HepG2 (cell line): ENCODE results near the gene MEA1. TPM values are rescaled to one million over a fixed set of nuclear protein-coding genes. Genes with fewer than 3 reads are reported as not detected.
A peak's percentile ranks its signal among the peaks of the same experiment; 100 is the strongest.

Experiments
- IKZF1 ChIP-seq: fragments of 450-650 bp; IDR thresholded peaks from 2 replicates; pipeline ENCODE4 v1.7.1; 2016
- ZKSCAN1 ChIP-seq: fragments of 150-350 bp; IDR thresholded peaks from 2 replicates; pipeline ENCODE4 v1.6.1; 2014; ENCODE audit warnings: low read length
- ZNF552 ChIP-seq: sonication (generic); formaldehyde crosslinking; IDR thresholded peaks from 2 replicates; pipeline ENCODE4 v1.9.0; 2022; ENCODE audit warnings: missing genetic modification reagents, mild to moderate bottlenecking, borderline replicate concordance
- ZNF614 ChIP-seq: IDR thresholded peaks from 2 replicates; pipeline ENCODE4 v1.6.1; 2018; ENCODE audit warnings: missing biosample characterization, missing genetic modification reagents, inconsistent platforms, borderline replicate concordance
- ZNF629 ChIP-seq: sonication (generic); formaldehyde crosslinking; conservative IDR thresholded peaks from 2 replicates; pipeline ENCODE4 v1.5.0; 2020; ENCODE audit warnings: missing genetic modification reagents
- ZNF672 ChIP-seq: sonication (generic); formaldehyde crosslinking; IDR thresholded peaks from 2 replicates; pipeline ENCODE4 v1.8.1; 2022; ENCODE audit warnings: missing genetic modification reagents
- ZNF674 ChIP-seq: sonication (generic); formaldehyde crosslinking; IDR thresholded peaks from 2 replicates; pipeline ENCODE4 v1.5.0; 2020; ENCODE audit warnings: low read depth, mild to moderate bottlenecking, missing genetic modification reagents
- ZNF749 ChIP-seq: sonication (generic); formaldehyde crosslinking; IDR thresholded peaks from 2 replicates; pipeline ENCODE4 v1.8.0; 2022; ENCODE audit warnings: mild to moderate bottlenecking, missing genetic modification reagents, moderate library complexity, borderline replicate concordance
- polyA plus RNA-seq, 8 experiments: library from polyadenylated mRNA; depleted of rRNA in 3 of 8; stranded (reverse) in 7 of 8; unstranded in 1 of 8; fragments of >200 nt; fragmentation: Illumina TruSeq in 4 of 8; extraction: Trizol in 4 of 8; gene quantifications; 2 replicates each; pipeline versions ENCODE4 v1.2.1 to v1.2.3, GENCODE V29; 2011 to 2016; ENCODE audit warnings: low read depth in 4 of 8, missing spikeins in 1 of 8, mixed read lengths in 1 of 8; ENCODE audit not compliant: insufficient read depth in 1 of 8
- total RNA-seq, 5 experiments: library from RNA; depleted of rRNA; stranded (reverse); fragments of >200 nt; fragmentation: Illumina TruSeq; extraction: Trizol; gene quantifications; 2 replicates each; pipeline ENCODE4 v1.2.3, GENCODE V29; 2016; ENCODE audit warnings: low read depth in 1 of 5
- TF ChIP-seq, protein P1 (sequence below): sonication (generic); formaldehyde crosslinking; IDR thresholded peaks from 2 replicates; pipeline ENCODE4 v1.8.0; 2022; ENCODE audit warnings: missing genetic modification reagents, mild to moderate bottlenecking, inconsistent platforms, borderline replicate concordance
- TF ChIP-seq, protein P2 (sequence below): sonication (generic); formaldehyde crosslinking; IDR thresholded peaks from 2 replicates; pipeline ENCODE4 v1.5.1; 2020; ENCODE audit warnings: mild to moderate bottlenecking, missing genetic modification reagents, moderate library complexity
- TF ChIP-seq, protein P3 (sequence below): sonication (generic); formaldehyde crosslinking; IDR thresholded peaks from 2 replicates; pipeline ENCODE4 v1.5.1; 2020; ENCODE audit warnings: missing genetic modification reagents, mild to moderate bottlenecking, borderline replicate concordance
- TF ChIP-seq, protein P4 (sequence below): sonication (generic); formaldehyde crosslinking; IDR thresholded peaks from 2 replicates; pipeline ENCODE4 v1.4.0; 2020; ENCODE audit warnings: missing genetic modification reagents
- TF ChIP-seq, protein P5 (sequence below): sonication (generic); formaldehyde crosslinking; IDR thresholded peaks from 2 replicates; pipeline ENCODE4 v1.4.0; 2020; ENCODE audit warnings: missing genetic modification reagents
- TF ChIP-seq, protein P6 (sequence below): sonication (generic); formaldehyde crosslinking; IDR thresholded peaks from 2 replicates; pipeline ENCODE4 v1.8.1; 2023; ENCODE audit warnings: mild to moderate bottlenecking, missing genetic modification reagents

The MEA1 gene
- total and polyA plus RNA-seq, 2 of the 13 experiments (the other 11 are each of a cell fraction or from before 2014, with no cell fraction given), result 75.6 to 86.2 TPM

DNA sequence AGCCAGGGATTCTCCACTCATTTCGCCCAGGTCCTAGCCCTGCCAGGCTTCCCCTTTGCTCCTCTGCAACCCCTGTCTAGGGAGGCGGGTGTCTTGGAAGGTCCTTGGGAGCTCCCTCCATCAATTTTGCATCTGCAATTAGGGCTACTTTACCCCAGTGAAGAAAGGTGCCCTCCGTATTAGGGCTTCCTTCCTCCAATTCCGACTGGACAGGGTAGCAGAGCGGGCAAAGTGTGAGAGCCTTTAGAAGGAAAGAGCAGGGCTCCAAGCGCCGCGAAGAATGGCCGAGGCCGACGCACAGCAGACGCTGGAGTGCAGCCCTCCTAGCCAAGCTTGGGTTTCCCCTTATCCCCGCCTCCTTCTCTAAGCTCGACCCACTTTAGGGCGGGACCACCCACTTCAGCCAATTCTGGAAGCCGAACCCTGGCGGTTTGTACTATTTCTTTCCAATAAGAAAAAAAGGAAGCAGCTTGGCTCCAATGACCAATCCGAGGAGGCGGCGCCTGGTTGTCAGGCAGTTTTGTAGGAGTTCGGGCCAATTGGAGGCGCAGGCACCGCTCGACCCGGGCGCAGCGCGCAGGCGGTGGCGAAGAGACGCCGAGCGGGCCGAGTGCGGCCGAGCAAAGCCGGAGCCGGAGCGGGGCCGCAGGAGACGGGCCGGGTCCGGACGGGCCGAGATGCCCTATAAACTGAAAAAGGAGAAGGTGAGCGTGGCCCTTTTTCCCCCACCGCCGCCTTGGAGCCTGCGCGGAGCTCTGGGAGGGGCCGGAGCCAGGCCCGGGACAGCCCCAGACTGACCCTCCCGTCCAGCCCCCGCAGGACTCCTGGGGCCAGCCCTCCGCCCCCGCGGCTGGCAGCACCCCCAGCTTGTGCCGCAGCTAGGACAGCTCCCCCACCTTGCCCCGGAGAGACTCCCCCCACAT lies 29.5 kb downstream of the MEA1 start, which contains the start of gene PPP2R5D (continued):
- TF ChIP-seq, protein P1, sequence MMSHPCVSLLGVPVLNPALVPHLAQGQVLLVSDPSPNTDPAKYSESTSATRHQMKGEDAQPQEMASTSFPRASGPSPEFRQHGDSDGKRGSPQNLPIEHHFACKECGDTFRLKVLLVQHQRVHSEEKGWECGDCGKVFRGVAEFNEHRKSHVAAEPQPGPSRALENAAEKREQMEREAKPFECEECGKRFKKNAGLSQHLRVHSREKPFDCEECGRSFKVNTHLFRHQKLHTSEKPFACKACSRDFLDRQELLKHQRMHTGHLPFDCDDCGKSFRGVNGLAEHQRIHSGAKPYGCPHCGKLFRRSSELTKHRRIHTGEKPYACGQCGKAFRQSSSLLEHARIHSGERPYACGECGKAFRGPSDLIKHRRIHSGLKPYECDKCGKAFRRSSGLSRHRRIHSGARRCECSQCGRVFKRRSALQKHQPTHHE (CRISPR knock-in tag), result peak; percentile 80; the same call in 1 of the 2 replicates
- TF ChIP-seq ZNF672 (CRISPR knock-in tag), result no peak
- TF ChIP-seq IKZF1, result no peak
- TF ChIP-seq ZNF749 (CRISPR knock-in tag), result no peak; the same call in 1 of the 2 replicates
- peak; percentile 28; the same call in 1 of the 2 replicates for TF ChIP-seq ZNF629
- TF ChIP-seq, protein P2, sequence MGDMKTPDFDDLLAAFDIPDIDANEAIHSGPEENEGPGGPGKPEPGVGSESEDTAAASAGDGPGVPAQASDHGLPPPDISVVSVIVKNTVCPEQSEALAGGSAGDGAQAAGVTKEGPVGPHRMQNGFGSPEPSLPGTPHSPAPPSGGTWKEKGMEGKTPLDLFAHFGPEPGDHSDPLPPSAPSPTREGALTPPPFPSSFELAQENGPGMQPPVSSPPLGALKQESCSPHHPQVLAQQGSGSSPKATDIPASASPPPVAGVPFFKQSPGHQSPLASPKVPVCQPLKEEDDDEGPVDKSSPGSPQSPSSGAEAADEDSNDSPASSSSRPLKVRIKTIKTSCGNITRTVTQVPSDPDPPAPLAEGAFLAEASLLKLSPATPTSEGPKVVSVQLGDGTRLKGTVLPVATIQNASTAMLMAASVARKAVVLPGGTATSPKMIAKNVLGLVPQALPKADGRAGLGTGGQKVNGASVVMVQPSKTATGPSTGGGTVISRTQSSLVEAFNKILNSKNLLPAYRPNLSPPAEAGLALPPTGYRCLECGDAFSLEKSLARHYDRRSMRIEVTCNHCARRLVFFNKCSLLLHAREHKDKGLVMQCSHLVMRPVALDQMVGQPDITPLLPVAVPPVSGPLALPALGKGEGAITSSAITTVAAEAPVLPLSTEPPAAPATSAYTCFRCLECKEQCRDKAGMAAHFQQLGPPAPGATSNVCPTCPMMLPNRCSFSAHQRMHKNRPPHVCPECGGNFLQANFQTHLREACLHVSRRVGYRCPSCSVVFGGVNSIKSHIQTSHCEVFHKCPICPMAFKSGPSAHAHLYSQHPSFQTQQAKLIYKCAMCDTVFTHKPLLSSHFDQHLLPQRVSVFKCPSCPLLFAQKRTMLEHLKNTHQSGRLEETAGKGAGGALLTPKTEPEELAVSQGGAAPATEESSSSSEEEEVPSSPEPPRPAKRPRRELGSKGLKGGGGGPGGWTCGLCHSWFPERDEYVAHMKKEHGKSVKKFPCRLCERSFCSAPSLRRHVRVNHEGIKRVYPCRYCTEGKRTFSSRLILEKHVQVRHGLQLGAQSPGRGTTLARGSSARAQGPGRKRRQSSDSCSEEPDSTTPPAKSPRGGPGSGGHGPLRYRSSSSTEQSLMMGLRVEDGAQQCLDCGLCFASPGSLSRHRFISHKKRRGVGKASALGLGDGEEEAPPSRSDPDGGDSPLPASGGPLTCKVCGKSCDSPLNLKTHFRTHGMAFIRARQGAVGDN (CRISPR knock-in tag), result peak; percentile 77
- no peak for TF ChIP-seq ZKSCAN1
- TF ChIP-seq ZNF674 (CRISPR knock-in tag), result 0 out of 2 replicates have a peak, but pooled peaks have one; percentile 66
- no peak for TF ChIP-seq ZNF552 (CRISPR knock-in tag)
- peak; percentile 84 for TF ChIP-seq ZNF614 (CRISPR knock-in tag)
- TF ChIP-seq, protein P3, sequence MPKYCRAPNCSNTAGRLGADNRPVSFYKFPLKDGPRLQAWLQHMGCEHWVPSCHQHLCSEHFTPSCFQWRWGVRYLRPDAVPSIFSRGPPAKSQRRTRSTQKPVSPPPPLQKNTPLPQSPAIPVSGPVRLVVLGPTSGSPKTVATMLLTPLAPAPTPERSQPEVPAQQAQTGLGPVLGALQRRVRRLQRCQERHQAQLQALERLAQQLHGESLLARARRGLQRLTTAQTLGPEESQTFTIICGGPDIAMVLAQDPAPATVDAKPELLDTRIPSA, result no peak; the same call in 1 of the 2 replicates
- TF ChIP-seq, protein P4, sequence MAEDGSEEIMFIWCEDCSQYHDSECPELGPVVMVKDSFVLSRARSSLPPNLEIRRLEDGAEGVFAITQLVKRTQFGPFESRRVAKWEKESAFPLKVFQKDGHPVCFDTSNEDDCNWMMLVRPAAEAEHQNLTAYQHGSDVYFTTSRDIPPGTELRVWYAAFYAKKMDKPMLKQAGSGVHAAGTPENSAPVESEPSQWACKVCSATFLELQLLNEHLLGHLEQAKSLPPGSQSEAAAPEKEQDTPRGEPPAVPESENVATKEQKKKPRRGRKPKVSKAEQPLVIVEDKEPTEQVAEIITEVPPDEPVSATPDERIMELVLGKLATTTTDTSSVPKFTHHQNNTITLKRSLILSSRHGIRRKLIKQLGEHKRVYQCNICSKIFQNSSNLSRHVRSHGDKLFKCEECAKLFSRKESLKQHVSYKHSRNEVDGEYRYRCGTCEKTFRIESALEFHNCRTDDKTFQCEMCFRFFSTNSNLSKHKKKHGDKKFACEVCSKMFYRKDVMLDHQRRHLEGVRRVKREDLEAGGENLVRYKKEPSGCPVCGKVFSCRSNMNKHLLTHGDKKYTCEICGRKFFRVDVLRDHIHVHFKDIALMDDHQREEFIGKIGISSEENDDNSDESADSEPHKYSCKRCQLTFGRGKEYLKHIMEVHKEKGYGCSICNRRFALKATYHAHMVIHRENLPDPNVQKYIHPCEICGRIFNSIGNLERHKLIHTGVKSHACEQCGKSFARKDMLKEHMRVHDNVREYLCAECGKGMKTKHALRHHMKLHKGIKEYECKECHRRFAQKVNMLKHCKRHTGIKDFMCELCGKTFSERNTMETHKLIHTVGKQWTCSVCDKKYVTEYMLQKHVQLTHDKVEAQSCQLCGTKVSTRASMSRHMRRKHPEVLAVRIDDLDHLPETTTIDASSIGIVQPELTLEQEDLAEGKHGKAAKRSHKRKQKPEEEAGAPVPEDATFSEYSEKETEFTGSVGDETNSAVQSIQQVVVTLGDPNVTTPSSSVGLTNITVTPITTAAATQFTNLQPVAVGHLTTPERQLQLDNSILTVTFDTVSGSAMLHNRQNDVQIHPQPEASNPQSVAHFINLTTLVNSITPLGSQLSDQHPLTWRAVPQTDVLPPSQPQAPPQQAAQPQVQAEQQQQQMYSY (CRISPR knock-in tag), result peak; percentile 87
- TF ChIP-seq, protein P5, sequence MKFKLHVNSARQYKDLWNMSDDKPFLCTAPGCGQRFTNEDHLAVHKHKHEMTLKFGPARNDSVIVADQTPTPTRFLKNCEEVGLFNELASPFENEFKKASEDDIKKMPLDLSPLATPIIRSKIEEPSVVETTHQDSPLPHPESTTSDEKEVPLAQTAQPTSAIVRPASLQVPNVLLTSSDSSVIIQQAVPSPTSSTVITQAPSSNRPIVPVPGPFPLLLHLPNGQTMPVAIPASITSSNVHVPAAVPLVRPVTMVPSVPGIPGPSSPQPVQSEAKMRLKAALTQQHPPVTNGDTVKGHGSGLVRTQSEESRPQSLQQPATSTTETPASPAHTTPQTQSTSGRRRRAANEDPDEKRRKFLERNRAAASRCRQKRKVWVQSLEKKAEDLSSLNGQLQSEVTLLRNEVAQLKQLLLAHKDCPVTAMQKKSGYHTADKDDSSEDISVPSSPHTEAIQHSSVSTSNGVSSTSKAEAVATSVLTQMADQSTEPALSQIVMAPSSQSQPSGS (CRISPR knock-in tag), result peak; percentile 37; the same call in 1 of the 2 replicates
- TF ChIP-seq, protein P6, sequence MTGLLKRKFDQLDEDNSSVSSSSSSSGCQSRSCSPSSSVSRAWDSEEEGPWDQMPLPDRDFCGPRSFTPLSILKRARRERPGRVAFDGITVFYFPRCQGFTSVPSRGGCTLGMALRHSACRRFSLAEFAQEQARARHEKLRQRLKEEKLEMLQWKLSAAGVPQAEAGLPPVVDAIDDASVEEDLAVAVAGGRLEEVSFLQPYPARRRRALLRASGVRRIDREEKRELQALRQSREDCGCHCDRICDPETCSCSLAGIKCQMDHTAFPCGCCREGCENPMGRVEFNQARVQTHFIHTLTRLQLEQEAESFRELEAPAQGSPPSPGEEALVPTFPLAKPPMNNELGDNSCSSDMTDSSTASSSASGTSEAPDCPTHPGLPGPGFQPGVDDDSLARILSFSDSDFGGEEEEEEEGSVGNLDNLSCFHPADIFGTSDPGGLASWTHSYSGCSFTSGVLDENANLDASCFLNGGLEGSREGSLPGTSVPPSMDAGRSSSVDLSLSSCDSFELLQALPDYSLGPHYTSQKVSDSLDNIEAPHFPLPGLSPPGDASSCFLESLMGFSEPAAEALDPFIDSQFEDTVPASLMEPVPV, result peak; percentile 87
